Measurements from ENCODE around the gene TTLL6. TPM values are rescaled to one million over a fixed set of nuclear protein-coding genes. Genes with fewer than 3 reads are reported as not detected.

The TTLL6 gene
- total RNA-seq, 1 donor from 2014 or later: not detected

DNA sequence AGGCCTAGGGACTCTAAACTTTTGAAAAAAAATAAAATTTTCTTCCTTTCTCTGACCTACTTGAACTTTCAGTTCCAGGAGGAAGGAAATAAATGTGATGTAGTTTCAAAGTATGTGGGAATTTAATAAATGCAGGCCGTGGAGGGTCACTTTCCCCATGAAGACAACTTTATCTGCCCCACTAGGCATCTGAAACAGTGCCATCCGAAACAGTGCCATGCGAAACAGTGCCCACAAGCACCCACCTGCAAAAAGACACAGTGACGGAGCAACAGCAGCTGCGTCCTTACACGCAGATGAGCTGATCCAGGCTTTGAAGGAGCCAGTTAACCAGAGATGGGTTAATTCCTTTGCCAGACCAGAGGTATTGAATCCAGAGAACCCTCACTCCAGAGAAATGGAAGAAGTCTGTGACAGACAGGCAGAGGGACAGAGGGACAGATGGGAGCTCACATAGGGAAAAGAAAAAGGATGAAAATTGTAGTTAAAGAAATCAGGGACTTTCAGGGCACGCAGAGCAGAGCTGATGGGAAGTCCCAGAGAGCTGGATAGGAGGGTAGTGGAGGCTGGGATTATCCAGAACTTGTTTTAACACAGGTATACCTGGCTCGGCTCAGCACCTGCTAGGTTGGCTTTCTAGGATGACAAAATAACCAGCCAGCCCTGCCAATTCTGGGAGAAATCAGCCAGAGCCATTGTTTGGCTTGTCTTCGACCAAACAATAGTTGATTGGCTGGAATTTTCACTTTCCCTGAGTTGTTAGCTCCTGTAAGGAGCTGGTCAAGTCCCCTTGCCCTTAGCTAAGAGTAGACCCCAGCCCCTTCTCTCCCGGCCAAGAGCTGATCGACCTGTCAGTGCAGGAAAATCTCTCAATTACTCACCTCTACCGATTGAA, 71.4 kb downstream of the TTLL6 start:
- Histone ChIP-seq H3K4me3 (ENCODE audit: low read length in 3 of 3) (no peak overlapping the region), H3K9me3 (ENCODE audit: control insufficient read depth in 3 of 3, low read length in 3 of 3) (no peaks in the 10 kb centered on the region), H3K27me3 (ENCODE audit: control insufficient read depth in 3 of 3, insufficient read depth in 3 of 3, low read length in 3 of 3) (peaks cover 89 to 94% (median 92%) of the 10 kb centered on the region in 3 donors), H3K36me3 (ENCODE audit: control insufficient read depth in 3 of 3, insufficient read depth in 3 of 3, low read length in 3 of 3) (no peaks in the 10 kb centered on the region), H3K27ac (ENCODE audit: low read depth, low read length) (no peak overlapping the region), H3K9ac (ENCODE audit: low read depth in 1 of 3, low read length in 3 of 3) (no peak overlapping the region), H3K4me1 (ENCODE audit: control insufficient read depth in 3 of 3, insufficient read depth in 3 of 3, low read length in 3 of 3) (no peaks in the 10 kb centered on the region)

DNA sequence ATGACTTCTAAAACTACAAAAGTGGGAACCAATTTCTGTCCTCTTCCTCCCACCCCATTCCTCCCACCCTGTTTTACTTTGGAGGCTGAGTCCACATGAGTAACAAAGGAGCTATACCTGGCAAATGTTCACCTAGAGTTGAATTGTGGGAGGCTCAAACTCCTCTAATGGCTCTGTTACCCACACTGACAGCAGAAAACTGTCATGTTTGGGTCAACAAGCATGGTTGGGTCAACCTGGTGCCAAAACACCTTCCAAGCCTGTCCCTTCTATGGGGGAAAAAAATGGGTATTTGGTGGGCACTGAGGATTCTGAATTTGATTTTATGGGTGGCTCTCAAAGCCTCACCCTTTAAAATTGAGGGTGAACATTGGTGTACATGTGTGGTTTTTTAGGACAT, 76.5 kb downstream of the TTLL6 start:
- Histone ChIP-seq H3K27ac (ENCODE audit: low read depth, low read length) (no peak overlapping the region), H3K9me3 (ENCODE audit: control insufficient read depth in 3 of 3, low read length in 3 of 3) (no peaks in the 10 kb centered on the region), H3K9ac (ENCODE audit: low read depth in 1 of 3, low read length in 3 of 3) (no peak overlapping the region), H3K4me3 (ENCODE audit: low read length in 3 of 3) (no peak overlapping the region), H3K4me1 (ENCODE audit: control insufficient read depth in 3 of 3, insufficient read depth in 3 of 3, low read length in 3 of 3) (no peaks in the 10 kb centered on the region), H3K27me3 (ENCODE audit: control insufficient read depth in 3 of 3, insufficient read depth in 3 of 3, low read length in 3 of 3) (peaks cover 86 to 92% (median 92%) of the 10 kb centered on the region in 3 donors), H3K36me3 (ENCODE audit: control insufficient read depth in 3 of 3, insufficient read depth in 3 of 3, low read length in 3 of 3) (no peaks in the 10 kb centered on the region)

DNA sequence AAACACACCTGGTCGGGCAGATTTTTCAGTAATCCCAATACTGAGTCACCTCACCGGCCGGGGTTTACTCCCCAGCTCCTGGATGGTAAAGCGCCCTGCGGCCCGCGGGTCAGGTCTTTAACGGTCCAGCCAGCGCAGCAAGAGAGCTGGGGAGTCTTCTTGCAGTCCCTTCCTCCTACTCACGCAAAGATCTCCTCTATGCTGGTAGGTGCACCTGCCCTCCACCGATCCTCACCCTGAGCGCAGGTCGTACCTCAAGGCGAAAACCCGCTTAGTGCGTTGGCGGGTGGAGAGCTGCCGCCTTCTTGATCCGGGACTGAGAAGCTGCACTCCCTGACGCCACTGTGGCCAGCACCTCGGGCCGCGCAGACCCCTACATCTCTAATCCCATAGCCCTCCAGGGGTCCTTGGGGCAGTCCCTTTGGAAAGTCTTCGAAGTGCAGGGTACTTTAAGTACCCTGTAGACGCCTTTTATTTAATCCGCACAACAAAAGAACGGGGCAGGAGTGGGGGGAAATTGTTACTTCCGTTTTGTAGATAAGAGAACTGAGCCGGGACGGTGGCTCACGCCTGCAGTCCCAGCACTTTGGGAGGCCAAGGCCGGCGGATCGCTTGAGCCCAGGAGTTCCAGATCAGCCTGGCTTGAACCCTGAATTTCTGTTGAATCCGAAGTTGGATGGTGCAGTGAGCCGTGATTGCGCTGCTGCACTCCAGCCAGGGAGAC, 78.1 kb downstream of the TTLL6 start:
- Histone ChIP-seq H3K4me1 (ENCODE audit: control insufficient read depth in 3 of 3, insufficient read depth in 3 of 3, low read length in 3 of 3) (no peaks in the 10 kb centered on the region), H3K9me3 (ENCODE audit: control insufficient read depth in 3 of 3, low read length in 3 of 3) (no peaks in the 10 kb centered on the region), H3K27me3 (ENCODE audit: control insufficient read depth in 3 of 3, insufficient read depth in 3 of 3, low read length in 3 of 3) (peaks cover 87 to 94% (median 94%) of the 10 kb centered on the region in 3 donors), H3K4me3 (ENCODE audit: low read length in 3 of 3) (no peak overlapping the region), H3K9ac (ENCODE audit: low read depth in 1 of 3, low read length in 3 of 3) (no peak overlapping the region), H3K27ac (ENCODE audit: low read depth, low read length) (no peak overlapping the region), H3K36me3 (ENCODE audit: control insufficient read depth in 3 of 3, insufficient read depth in 3 of 3, low read length in 3 of 3) (no peaks in the 10 kb centered on the region)

DNA sequence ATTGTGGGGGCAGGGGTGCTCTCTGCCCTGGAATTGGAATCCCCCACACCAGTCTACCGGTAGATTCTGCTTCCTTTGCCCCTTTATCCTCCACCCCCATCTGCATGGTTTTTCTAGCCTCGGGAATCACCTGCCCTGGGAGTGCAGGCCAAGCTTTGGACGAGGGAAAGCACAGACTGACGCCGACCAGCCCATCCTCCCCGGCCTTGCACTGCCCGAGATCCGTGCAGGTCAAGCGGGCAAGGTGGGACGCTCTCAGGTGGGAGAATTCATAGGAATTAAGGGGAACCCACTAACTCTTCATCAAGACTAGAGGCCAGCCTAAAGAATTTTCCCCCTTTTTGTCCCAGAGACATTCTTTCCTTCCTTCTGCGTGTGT, 78.6 kb downstream of the TTLL6 start:
- no peaks in the 10 kb centered on the region for H3K36me3 ChIP-seq (ENCODE audit: control insufficient read depth in 3 of 3, insufficient read depth in 3 of 3, low read length in 3 of 3)
- no peaks in the 10 kb centered on the region for H3K4me1 ChIP-seq (ENCODE audit: control insufficient read depth in 3 of 3, insufficient read depth in 3 of 3, low read length in 3 of 3)
- no peak overlapping the region for H3K4me3 ChIP-seq (ENCODE audit: low read length in 3 of 3)
- peaks cover 86 to 95% (median 94%) of the 10 kb centered on the region in 3 donors for H3K27me3 ChIP-seq (ENCODE audit: control insufficient read depth in 3 of 3, insufficient read depth in 3 of 3, low read length in 3 of 3)
- H3K9ac ChIP-seq (ENCODE audit: low read depth in 1 of 3, low read length in 3 of 3): no peak overlapping the region
- no peak overlapping the region for H3K27ac ChIP-seq (ENCODE audit: low read depth, low read length)
- no peaks in the 10 kb centered on the region for H3K9me3 ChIP-seq (ENCODE audit: control insufficient read depth in 3 of 3, low read length in 3 of 3)

DNA sequence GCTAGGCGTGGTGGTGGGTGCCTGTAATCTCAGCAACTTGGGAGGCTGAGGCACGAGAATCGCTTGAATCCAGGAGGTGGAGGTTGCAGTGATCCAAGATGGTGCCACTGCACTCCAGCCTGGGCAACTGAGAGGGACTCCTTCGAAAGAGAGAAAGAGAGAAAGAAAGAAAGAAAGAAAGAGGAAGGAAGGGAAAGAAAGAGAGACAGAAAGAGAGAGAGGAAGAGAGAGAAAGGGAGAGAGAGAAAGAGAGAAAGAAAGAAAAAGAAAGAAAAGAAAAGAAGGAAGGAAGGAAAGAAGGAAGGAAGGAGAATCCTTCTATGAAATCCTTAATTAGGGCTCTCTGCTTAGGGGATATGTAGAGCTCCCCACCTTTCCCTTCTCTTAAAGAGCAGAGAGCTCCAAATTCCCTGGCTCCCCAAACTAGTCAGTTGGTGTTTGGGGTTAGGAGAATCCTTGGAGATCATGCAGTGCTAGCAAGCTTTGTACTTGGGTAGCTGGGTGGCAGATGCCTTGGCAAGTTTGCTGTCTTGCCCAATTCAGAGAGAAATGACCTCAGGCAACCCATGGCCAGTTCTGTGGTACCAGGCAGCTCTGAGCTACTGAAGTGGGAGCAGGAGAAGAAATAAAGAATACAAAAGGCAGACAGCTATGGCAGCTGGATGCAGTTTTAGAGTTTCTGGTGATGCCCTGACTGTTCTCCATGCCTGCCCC, 79.5 kb downstream of the TTLL6 start:
- Histone ChIP-seq H3K4me1 (ENCODE audit: control insufficient read depth in 3 of 3, insufficient read depth in 3 of 3, low read length in 3 of 3) (no peaks in the 10 kb centered on the region), H3K27me3 (ENCODE audit: control insufficient read depth in 3 of 3, insufficient read depth in 3 of 3, low read length in 3 of 3) (peaks cover 87 to 97% (median 94%) of the 10 kb centered on the region in 3 donors), H3K36me3 (ENCODE audit: control insufficient read depth in 3 of 3, insufficient read depth in 3 of 3, low read length in 3 of 3) (no peaks in the 10 kb centered on the region), H3K9me3 (ENCODE audit: control insufficient read depth in 3 of 3, low read length in 3 of 3) (no peaks in the 10 kb centered on the region), H3K27ac (ENCODE audit: low read depth, low read length) (no peak overlapping the region), H3K4me3 (ENCODE audit: low read length in 3 of 3) (no peak overlapping the region), H3K9ac (ENCODE audit: low read depth in 1 of 3, low read length in 3 of 3) (no peak overlapping the region)

DNA sequence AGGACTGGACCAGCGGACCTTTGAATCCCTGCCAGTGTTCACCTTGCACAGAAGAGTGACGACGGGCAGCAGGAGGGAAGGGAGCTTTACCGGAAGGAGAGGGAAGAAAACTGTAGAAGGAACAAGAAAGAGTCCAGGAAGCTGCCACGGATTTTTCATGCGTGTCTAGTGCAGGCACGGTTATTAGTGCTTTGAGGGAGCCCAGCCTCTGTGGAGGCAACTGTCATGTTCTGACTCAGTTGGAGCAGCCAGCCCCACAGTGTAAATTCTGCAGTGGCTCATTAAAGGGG, 82.0 kb downstream of the TTLL6 start:
- H3K9ac ChIP-seq (ENCODE audit: low read depth in 1 of 3, low read length in 3 of 3): no peak overlapping the region
- no peaks in the 10 kb centered on the region for H3K36me3 ChIP-seq (ENCODE audit: control insufficient read depth in 3 of 3, insufficient read depth in 3 of 3, low read length in 3 of 3)

DNA sequence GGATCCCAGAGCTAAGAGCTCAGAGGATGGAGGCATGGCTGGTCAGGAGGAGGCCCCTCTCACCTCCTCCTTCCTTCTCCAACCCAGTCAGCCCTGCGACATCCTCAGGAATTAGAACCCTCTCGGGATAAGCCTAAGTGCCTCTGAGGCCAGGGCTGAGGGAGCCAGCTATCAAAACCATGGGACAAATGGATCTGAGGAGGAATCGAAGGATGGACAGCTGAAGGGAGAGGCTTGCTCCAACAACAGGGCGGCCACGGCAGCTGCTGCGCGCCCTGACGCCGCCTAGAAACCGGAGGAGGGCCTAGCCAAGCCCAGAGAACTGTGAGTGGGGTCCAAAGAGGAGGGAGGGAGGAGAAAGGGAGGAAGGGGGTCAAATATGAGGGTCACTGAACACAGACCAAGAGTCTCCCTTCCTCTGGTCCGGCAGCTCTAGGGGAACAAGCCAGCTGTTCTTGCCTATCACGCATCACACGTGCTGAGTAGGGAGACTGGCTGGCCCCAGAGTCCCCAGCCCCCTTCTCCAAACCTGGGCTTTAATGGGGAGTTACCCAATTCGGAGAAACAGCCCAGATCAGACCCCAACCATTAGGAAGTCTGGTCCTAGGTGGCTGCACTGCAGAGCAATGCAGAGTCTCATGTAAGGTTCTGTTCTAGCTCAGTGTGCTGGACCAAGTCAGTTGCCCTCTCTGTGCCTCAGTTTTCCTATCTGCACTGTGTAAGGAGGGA, 82.5 kb downstream of the TTLL6 start:
- H3K36me3 ChIP-seq (ENCODE audit: control insufficient read depth in 3 of 3, insufficient read depth in 3 of 3, low read length in 3 of 3): no peaks in the 10 kb centered on the region
- H3K4me3 ChIP-seq (ENCODE audit: low read length in 3 of 3): no peak overlapping the region
- H3K9ac ChIP-seq (ENCODE audit: low read depth in 1 of 3, low read length in 3 of 3): no peak overlapping the region
- no peaks in the 10 kb centered on the region for H3K9me3 ChIP-seq (ENCODE audit: control insufficient read depth in 3 of 3, low read length in 3 of 3)
- H3K4me1 ChIP-seq (ENCODE audit: control insufficient read depth in 3 of 3, insufficient read depth in 3 of 3, low read length in 3 of 3): peaks cover 0 to under 1% (median under 1%) of the 10 kb centered on the region in 3 donors
- peaks cover 91 to 97% (median 94%) of the 10 kb centered on the region in 3 donors for H3K27me3 ChIP-seq (ENCODE audit: control insufficient read depth in 3 of 3, insufficient read depth in 3 of 3, low read length in 3 of 3)
- no peak overlapping the region for H3K27ac ChIP-seq (ENCODE audit: low read depth, low read length)

More for the DNA sequence above, 82.0 kb downstream of the TTLL6 start:
- Histone ChIP-seq H3K9me3 (ENCODE audit: control insufficient read depth in 3 of 3, low read length in 3 of 3) (no peaks in the 10 kb centered on the region), H3K27me3 (ENCODE audit: control insufficient read depth in 3 of 3, insufficient read depth in 3 of 3, low read length in 3 of 3) (peaks cover 89 to 97% (median 91%) of the 10 kb centered on the region in 3 donors), H3K27ac (ENCODE audit: low read depth, low read length) (no peak overlapping the region), H3K4me3 (ENCODE audit: low read length in 3 of 3) (no peak overlapping the region), H3K4me1 (ENCODE audit: control insufficient read depth in 3 of 3, insufficient read depth in 3 of 3, low read length in 3 of 3) (no peaks in the 10 kb centered on the region)

DNA sequence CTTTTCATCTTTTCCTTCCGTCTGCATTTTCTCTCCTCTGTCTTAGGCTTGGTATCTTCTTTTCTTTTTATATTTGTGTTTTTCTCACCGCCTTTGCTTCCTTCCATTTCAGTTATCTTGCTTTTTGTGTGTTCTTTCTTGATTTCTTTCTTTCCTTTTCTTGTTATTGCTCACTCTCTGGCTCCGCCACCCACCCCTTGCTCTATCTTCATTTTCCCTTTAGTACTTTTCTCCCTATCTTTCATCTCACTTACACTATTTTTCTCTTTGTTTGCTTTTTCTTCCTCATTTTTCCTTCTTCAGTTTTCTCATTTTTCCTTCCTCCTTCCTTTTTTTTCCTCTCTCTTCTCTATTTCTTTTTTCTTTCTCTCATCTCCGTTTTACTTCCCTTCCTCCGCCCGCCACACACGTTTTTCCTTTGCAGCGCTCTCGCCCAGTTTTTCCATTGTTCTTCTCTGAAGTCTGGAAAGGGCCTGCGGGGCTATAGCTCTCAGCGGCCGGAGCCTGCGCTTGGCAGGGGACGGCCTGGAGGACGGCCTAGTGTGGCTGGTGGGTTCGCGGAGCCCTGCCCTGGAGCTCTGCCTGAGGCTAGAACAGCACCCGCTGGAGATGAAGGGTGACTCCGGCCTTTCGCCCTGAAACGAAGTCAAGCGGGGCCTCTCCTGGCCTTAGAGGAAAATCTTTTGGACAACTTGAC, 83.2 kb downstream of the TTLL6 start:
- Histone ChIP-seq H3K27ac (ENCODE audit: low read depth, low read length) (no peak overlapping the region), H3K9me3 (ENCODE audit: control insufficient read depth in 3 of 3, low read length in 3 of 3) (no peaks in the 10 kb centered on the region), H3K4me1 (ENCODE audit: control insufficient read depth in 3 of 3, insufficient read depth in 3 of 3, low read length in 3 of 3) (peaks cover 0 to 5% (median 4%) of the 10 kb centered on the region in 3 donors), H3K4me3 (ENCODE audit: low read length in 3 of 3) (no peak overlapping the region), H3K36me3 (ENCODE audit: control insufficient read depth in 3 of 3, insufficient read depth in 3 of 3, low read length in 3 of 3) (no peaks in the 10 kb centered on the region), H3K27me3 (ENCODE audit: control insufficient read depth in 3 of 3, insufficient read depth in 3 of 3, low read length in 3 of 3) (peaks cover 90 to 97% (median 94%) of the 10 kb centered on the region in 3 donors), H3K9ac (ENCODE audit: low read depth in 1 of 3, low read length in 3 of 3) (no peak overlapping the region)

Data from skeletal muscle tissue (tissue), 4 donors.